ENCODE measurements around the gene TMEM38B. TPM values are rescaled to one million over a fixed set of nuclear protein-coding genes. Genes with fewer than 3 reads are reported as not detected.

The TMEM38B gene
- total RNA-seq = 20.2 and 20.8 TPM in 2 replicates

GRCh38 chr9:105694190-105694847 lies at the start of gene TMEM38B:
TMEM38B (plus strand) TSS chr9:105694541; CDS start chr9:105694661, 120 bp downstream.

GRCh38 chr9:105662184-105663104 lies 31.9 kb upstream of the TMEM38B start, which contains the start of gene TAL2:
TAL2 (plus strand) TSS chr9:105662457; CDS start chr9:105662497, 40 bp downstream.

Other genes with a start within 250 kb of the TMEM38B start
- gene FSD1L, start 246.5 kb upstream of the TMEM38B start, total RNA-seq = 6.9 and 8.6 TPM in 2 replicates
- 53.1 and 73.7 TPM in 2 replicates for gene FKTN, start 136.4 kb upstream of the TMEM38B start, total RNA-seq
- gene TAL2, start 32.1 kb upstream of the TMEM38B start, total RNA-seq = 0.32 TPM in 1 of 2 replicates, not detected in the other

Measured in articular chondrocyte of knee joint (primary cell).